Endothelial cell of umbilical vein (primary cell): ENCODE results near the gene DDIT3. TPM values are rescaled to one million over a fixed set of nuclear protein-coding genes. Genes with fewer than 3 reads are reported as not detected.

Experiments used
- BruUV-seq: library from RNA; stranded (reverse); fragments of 400-500 nt; replicated peaks from 2 replicates; lab custom pipeline; 2021; lab: Mats Ljungman, UMichigan
- CTCF ChIA-PET: fragments of 300-600, 350-600 bp; sonication (Branson Sonifier 250); formaldehyde crosslinking; loops from one replicate; lab custom pipeline; 2021; ENCODE audit warnings: antibody characterized with exemption, inconsistent platforms; lab: Charles Lee
- POLR2A ChIA-PET: fragments of 300-600, 350-600 bp; sonication (Branson Sonifier 250); formaldehyde crosslinking; loops from one replicate; lab custom pipeline; 2021; ENCODE audit warnings: antibody characterized with exemption, inconsistent platforms; lab: Charles Lee
- DNase-seq: peaks from one replicate; pipeline ENCODE4 v3.0.0-alpha.2; 2011; ENCODE audit warnings: low read depth, low spot score
- FAIRE-seq: peaks from 2 replicates; lab custom pipeline; 2011; peaks lifted over from hg19 to GRCh38; lab: Jason Lieb, UNC
- H2AFZ ChIP-seq: 2 replicates; pipeline ENCODE4 v1.6.0; 2012; ENCODE audit warnings: low read depth, low read length, control low read depth, inconsistent platforms
- H3K27ac ChIP-seq: 2 replicates; pipeline ENCODE4 v1.5.1; 2011; ENCODE audit warnings: low read depth, mild to moderate bottlenecking, control low read depth, low read length, moderate library complexity; ENCODE audit not compliant: insufficient read depth
- H3K27me3 ChIP-seq, 2 experiments: 2 replicates each; pipeline versions ENCODE4 v1.6.0 to v1.6.1; 2011; ENCODE audit warnings: low read length in 2 of 2, mixed read lengths in 1 of 2; ENCODE audit not compliant: control insufficient read depth in 2 of 2, insufficient read depth in 2 of 2
- H3K36me3 ChIP-seq, 2 experiments: 2 replicates in 1 of 2; 3 replicates in 1 of 2; pipeline ENCODE4 v1.5.1; 2011; ENCODE audit warnings: low read length in 2 of 2, mild to moderate bottlenecking in 1 of 2, moderate library complexity in 1 of 2; ENCODE audit not compliant: control insufficient read depth in 2 of 2, insufficient read depth in 2 of 2; ENCODE audit errors: extremely low read depth in 1 of 2
- H3K4me1 ChIP-seq: 3 replicates; pipeline ENCODE4 v1.5.1; 2011; ENCODE audit warnings: mild to moderate bottlenecking, low read length; ENCODE audit not compliant: control insufficient read depth, insufficient read depth; ENCODE audit errors: extremely low read depth
- H3K4me2 ChIP-seq: 2 replicates; pipeline ENCODE4 v1.6.1; 2011; ENCODE audit warnings: low read length, control low read depth, mixed read lengths; ENCODE audit not compliant: insufficient read depth
- H3K4me3 ChIP-seq, 3 experiments: fragments of 200-600 bp in 1 of 3; sonication (generic), shearing (Covaris generic) in 1 of 3; replicated peaks in 1 of 3; 2 replicates each; pipeline ENCODE4 v1.5.1; 2011 to 2016; ENCODE audit warnings: control low read depth in 3 of 3, low read length in 3 of 3, mild to moderate bottlenecking in 2 of 3, inconsistent platforms in 1 of 3, low read depth in 1 of 3, moderate library complexity in 1 of 3; ENCODE audit not compliant: insufficient read depth in 1 of 3
- H3K79me2 ChIP-seq: 2 replicates; pipeline ENCODE4 v1.6.0; 2012; ENCODE audit warnings: low read length, inconsistent platforms; ENCODE audit not compliant: control insufficient read depth, insufficient read depth
- H3K9ac ChIP-seq: replicated peaks from 2 replicates; pipeline ENCODE3; 2011; ENCODE audit warnings: low read length, control low read depth; ENCODE audit not compliant: insufficient read depth; ENCODE audit errors: extremely low read depth
- H3K9me1 ChIP-seq: replicated peaks from 3 replicates; pipeline ENCODE4 v1.6.0; 2011; ENCODE audit warnings: mild to moderate bottlenecking, low read length; ENCODE audit not compliant: control insufficient read depth, insufficient read depth; ENCODE audit errors: extremely low read depth
- H3K9me3 ChIP-seq: replicated peaks from 2 replicates; pipeline ENCODE4 v1.5.1; 2012; ENCODE audit warnings: low read length, inconsistent platforms; ENCODE audit not compliant: control insufficient read depth, insufficient read depth
- H4K20me1 ChIP-seq: replicated peaks from 2 replicates; pipeline ENCODE3; 2011; ENCODE audit warnings: mild to moderate bottlenecking, low read length; ENCODE audit not compliant: control insufficient read depth, insufficient read depth; ENCODE audit errors: extremely low read depth
- EZH2 ChIP-seq: IDR thresholded peaks from 2 replicates; pipeline ENCODE4 v1.6.1; 2012; ENCODE audit warnings: borderline replicate concordance, low read depth, mild to moderate bottlenecking, moderate library complexity, low read length, inconsistent platforms; ENCODE audit not compliant: severe bottlenecking
- MAX ChIP-seq: IDR thresholded peaks from 2 replicates; pipeline ENCODE4 v1.6.1; 2011; ENCODE audit not compliant: insufficient read depth, insufficient read length
- MYC ChIP-seq: IDR thresholded peaks from one replicate; pipeline ENCODE4 v1.6.1; 2011; ENCODE audit warnings: mild to moderate bottlenecking, low read depth, low read length
- POLR2AphosphoS5 ChIP-seq: IDR thresholded peaks from 2 replicates; pipeline ENCODE4 v1.6.1; 2012; ENCODE audit warnings: low read depth, mild to moderate bottlenecking, control low read depth, low read length, moderate library complexity; ENCODE audit not compliant: insufficient read depth
- dilution Hi-C: fragments of 300-500 bp; cut with MboI; formaldehyde crosslinking; loops from one replicate; pipeline ENCODE4 v1.15.0; 2019; ENCODE audit warnings: low sequenced_read_pairs; ENCODE audit not compliant: extremely low pct_ligation_motif_present
- intact Hi-C: fragments of 100-400 bp; cut with micrococcal nuclease; formaldehyde crosslinking; loops from one replicate; pipeline ENCODE4 v1.10.0; 2022
- polyA plus RNA-seq, 4 experiments: library from polyadenylated mRNA; depleted of rRNA in 3 of 4; stranded (reverse) in 3 of 4; unstranded in 1 of 4; fragments of >200 nt; gene quantifications; 2 replicates each; pipeline versions ENCODE4 v1.2.1 to v1.2.3, GENCODE V29; 2011 to 2012; ENCODE audit warnings: missing spikeins in 1 of 4
- total RNA-seq: library from RNA; stranded (reverse); gene quantifications from 2 replicates; pipeline ENCODE4 v1.2.3, GENCODE V29; 2021

Gene DDIT3
- total and polyA plus RNA-seq, 2 donors (not counting 3 experiments of a cell fraction or from before 2014, with no cell fraction given): 13.7 to 22.0 TPM

- H3K9me1 ChIP-seq: no peaks in the 10 kb centered on the region
- no peaks in the 10 kb centered on the region for H3K36me3 ChIP-seq
- peak within 1 kb of the TSS; percentile 73 for H2AFZ ChIP-seq
- no peak within 1 kb of the TSS for H3K27ac ChIP-seq
- CTCF ChIA-PET: interaction anchor here (1.3 kb wide), 1 partner anchor 21 kb away, joined by 7 read pairs; no protein-coding TSS in a partner anchor
- peaks cover 12% of the 10 kb centered on the region for H3K4me1 ChIP-seq
- no peaks in the 10 kb centered on the region for H4K20me1 ChIP-seq
- POLR2A ChIA-PET: no interaction called here
- no peak within 1 kb of the TSS for H3K4me2 ChIP-seq
- H3K27me3 ChIP-seq: peaks cover 30 to 35% of the 10 kb centered on the region in 2 experiments
- H3K9ac ChIP-seq: no peak within 1 kb of the TSS
- BruUV-seq: no TSS peak
- dilution Hi-C loops: no loop called here
- no peaks in the 10 kb centered on the region for H3K9me3 ChIP-seq
- DNase-seq (no peak), FAIRE-seq (peak; percentile 58)
- TF ChIP-seq EZH2 (no peak), POLR2AphosphoS5 (no peak)
- intact Hi-C loops: no loop called here
- no peaks in the 10 kb centered on the region for H3K79me2 ChIP-seq
- no peak within 1 kb of the TSS for H3K4me3 ChIP-seq
Observed at GRCh38 chr12:57479376-57480115, 40.8 kb downstream of the DDIT3 start, which contains the start of gene ARHGAP9. Gene ARHGAP9 (minus strand): TSS chr12:57479866. CDS start chr12:57479406, 460 bp downstream.

- DNase-seq: no peak
- ChIA-PET CTCF (no interaction called here), POLR2A (no interaction called here)
- intact Hi-C loops: no loop called here
- H3K36me3 ChIP-seq: no peaks in the 10 kb centered on the region
- H3K79me2 ChIP-seq: no peaks in the 10 kb centered on the region
- H3K4me3 ChIP-seq: no peak overlapping the region
- H3K9me3 ChIP-seq: no peaks in the 10 kb centered on the region
- no TSS peak for BruUV-seq
- H3K9me1 ChIP-seq: no peaks in the 10 kb centered on the region
- H3K27me3 ChIP-seq: peaks cover 35 to 40% of the 10 kb centered on the region in 2 experiments
- H2AFZ ChIP-seq: no peak overlapping the region
- peaks cover 12% of the 10 kb centered on the region for H3K4me1 ChIP-seq
- no peak overlapping the region for H3K4me2 ChIP-seq
- no peak overlapping the region for H3K9ac ChIP-seq
- TF ChIP-seq MAX: no peak
- no peak for TF ChIP-seq MYC
- H3K27ac ChIP-seq: no peak overlapping the region
- FAIRE-seq: no peak
- dilution Hi-C loops: no loop called here
- no peaks in the 10 kb centered on the region for H4K20me1 ChIP-seq
Observed at GRCh38 chr12:57479043-57479375, 41.3 kb downstream of the DDIT3 start.
